ENCODE measurements around the gene LDOC1.
"Not testable (repeated sequence)": the region's sequence is repeated elsewhere in the genome, so short reads cannot be mapped to it uniquely, and the experiment has no call there.

The LDOC1 gene

DNA sequence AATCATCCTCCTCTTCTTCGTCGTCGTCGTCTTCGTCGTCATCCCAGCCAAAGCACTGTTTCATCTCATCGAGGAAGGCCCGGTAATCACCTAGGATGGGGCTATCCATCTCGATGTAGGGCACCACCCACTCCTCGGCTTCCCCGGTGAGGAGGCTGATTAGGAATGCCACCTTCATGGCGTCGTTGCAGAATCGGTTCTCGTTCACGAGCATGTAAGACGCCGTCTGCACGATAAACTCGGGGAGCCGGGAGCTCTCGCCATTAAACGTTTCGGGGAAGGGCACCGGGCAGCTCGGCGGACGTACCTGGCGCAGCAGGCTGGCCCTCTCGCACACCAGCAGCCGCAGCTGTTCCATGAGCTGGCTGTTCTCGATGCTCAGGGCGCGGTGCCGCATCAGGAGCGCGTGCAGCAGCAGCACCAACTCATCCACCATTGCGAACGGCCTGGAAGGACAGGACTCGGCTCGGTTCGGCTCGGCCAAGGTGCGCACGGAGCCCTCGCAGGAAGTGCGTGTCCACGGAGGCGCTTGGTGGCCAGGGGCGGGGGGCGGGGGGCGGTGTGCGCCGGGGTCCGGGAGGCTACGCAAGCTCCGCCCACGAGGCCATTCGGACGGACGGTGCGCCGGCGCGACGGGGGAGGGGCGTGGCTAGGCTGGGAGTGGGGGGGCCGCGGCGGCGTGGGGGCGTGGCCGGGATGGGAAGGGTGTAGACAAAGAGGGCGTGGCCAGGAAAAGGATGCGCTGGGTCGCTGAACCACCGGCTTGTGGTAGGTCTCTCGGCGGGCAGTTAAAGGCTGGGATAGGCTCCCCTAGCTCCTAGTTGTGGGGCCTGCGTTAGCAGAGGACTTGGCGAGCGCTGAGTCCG is at the start of gene LDOC1:
Gene LDOC1, minus strand, starts transcription at position 544 of the 866 bp plus-strand sequence. Its CDS starts 108 bp downstream, at position 436.
- DNase-seq, result peak; percentile 66

GRCh38 chrX:141221611-141222010 is 44.7 kb upstream of the LDOC1 start:
- no peak for DNase-seq

DNA sequence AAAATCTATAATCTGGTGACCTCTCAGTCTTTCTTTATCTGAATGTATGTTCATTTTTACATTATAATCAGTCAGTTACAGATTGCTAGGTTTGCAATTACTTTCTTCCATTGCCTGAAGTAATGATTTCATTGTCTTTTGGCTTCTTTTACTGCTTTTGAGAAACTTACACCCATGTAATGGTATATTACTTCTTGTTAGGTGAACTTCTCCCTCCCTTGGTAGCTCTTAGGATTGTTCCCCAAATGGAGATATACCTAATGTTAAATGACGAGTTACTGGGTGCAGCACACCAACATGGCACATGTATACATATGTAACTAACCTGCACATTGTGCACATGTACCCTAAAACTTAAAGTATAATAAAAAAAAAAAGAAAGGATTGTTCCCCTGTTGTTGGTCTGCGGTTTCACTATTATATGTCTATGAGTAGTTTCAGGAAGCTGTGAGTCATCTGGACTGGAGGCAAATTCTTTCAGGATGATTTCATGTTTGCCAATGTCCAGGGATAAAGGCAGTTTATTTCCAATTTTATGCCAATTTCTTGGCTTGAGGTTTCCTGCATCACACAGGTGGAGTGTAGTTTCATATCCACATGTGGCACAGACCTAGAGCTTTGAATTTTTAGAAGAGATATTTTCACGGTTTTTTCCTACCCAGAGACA is 43.5 kb upstream of the LDOC1 start:
- no peak for DNase-seq

DNA sequence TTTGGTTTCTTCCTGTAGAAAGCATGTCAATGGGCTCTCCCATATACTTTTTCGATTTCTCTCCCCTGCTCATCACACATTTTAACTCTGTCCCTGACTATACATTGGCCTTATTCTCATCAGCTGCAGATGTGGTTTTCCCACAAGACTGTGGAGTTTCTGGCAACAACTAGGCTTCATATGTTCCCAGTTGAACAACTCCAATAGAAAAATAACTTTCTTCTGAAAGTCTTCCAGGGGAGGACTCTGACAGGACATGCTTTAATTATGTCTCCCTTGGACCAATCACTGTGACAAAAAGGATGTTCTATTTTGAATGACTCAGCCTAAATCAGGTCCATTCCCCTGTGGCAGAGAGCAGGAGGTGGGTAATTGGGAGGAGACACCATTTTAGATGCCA is 37.3 kb upstream of the LDOC1 start:
- no peak for DNase-seq

GRCh38 chrX:141201962-141202361 is 25.0 kb upstream of the LDOC1 start:
- DNase-seq, result no peak

DNA sequence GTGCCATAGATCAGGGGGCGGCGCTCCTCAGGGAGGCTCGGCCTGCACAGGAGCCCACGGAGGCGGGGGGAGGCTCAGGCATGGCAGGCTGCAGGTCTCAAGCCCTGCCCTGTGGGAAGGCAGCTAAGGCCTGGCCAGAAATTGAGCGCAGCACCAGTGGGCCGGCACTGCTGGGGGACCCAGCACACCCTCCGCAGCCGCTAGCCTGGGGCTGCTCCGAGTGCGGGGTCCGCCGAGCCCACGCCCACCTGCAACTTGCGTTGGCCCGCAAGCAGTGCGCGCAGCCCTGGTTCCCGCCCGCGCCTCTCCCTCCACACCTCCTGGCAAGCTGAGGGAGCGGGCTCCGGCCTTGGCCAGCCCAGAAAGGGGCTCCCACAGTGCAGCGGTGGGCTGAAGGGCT is 11.6 kb upstream of the LDOC1 start:
- not testable (repeated sequence) for DNase-seq

DNA sequence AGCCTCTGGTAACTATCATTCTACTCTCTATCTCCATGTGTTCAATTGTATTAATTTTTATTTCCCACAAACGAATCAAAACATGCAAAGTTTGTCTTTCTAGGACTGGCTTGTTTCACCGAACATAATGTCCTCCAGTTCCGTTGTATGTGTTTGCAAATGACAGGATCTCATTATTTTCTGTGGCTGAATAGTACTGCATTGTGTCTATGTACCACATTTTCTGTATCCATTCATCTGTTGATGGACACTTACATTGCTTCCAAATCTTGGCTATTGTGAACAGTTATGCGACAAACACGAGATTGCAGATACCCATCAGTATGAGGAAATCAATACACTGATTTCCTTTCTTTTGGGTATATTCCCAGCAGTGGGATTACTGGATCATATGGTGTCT is 8.4 kb upstream of the LDOC1 start:
- DNase-seq, result no peak

DNA sequence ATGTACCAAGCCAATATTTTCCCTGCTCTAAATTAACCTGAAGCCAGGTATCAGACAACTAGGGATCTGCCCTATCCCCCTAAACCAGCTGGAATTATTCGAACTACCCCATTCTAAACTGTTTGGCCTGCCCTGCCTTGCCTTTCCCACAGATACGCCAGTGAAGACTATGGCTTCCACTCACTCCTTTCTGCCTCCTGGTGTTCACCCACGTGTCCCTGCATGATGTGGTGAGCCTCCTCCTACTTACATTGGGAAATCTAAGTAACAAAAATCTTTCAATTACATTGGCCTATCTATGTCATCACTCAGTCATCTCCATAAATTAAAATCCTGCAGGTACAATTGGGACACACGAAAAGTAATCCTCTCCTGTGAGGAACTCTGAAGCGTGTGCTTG is 6.1 kb upstream of the LDOC1 start:
- DNase-seq, result no peak

DNA sequence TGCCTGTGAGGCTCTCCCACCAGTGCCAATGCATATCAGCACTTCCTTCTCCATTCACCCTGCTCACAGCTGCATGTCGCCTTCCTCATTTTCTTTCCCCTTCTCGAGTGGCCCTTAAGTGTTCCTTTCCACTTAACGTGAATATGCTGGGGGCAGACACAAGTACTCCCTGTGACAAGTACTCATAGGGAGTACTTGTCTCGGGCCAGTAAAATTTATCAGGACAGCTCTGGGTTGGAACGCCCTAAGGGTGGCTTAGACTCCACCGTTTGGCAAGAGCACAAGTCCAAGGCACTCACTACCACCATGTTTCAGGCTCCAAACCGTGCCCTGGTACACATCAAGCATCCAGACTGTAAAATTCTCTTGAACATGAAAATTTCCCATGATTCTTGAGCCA is 3.9 kb upstream of the LDOC1 start:
- DNase-seq, result no peak

GRCh38 chrX:141175786-141176185 is 1.1 kb downstream of the LDOC1 start:
- DNase-seq, result no peak

DNA sequence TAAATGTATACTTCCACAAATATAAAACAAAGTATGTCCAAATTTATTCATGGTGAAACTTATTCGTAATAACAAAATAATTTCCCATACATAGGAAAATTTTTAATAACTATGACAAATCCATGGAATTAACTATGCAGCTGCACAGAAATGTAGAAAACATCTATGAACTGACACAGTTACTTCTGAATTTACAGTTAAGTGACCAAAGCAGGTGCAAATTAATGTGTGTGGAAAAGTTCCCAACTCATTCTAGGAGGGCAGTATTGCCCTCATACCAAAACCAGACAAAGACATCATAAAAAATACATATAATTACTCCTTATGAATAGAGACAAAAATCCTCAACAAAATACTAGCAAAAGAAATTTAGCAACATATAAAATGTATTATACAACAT is 12.5 kb downstream of the LDOC1 start:
- no peak for DNase-seq

DNA sequence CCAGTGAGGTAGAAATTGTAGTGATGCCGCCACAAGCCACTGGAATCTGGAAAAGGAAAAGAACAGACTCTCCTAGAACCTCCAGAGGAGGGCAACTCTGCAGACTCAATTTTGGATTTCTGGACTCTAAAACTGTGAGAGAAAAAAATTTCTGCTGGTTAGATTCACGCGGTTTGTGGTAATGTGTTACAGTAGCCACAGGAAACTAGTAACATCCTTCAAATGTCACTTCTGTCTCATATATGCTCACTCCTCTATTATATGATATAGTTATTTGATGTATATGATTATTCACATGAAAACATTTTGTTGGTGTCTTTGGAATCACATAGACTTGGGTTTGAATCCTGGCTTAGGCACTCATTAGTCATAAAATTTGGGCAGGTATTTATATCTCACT is 18.8 kb downstream of the LDOC1 start:
- DNase-seq, result no peak

DNA sequence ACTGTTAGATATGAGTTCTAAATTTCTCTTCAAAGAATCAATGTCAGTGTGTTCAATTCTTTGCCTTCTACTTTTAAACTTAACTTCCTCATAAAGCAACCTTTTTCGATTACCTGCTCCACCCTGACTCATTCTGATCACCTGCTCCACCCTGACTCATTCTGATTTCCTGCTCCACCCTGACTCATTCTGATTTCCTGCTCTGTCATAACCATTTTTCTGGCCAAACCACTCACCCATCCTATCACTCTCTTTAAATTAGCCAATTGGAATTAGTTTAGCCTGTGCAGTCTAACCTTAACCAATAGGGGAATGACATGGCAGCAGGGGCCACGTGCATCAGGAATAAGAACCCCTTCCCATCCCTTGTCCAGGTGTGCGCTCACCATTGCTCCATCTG is 21.7 kb downstream of the LDOC1 start:
- not testable (repeated sequence) for DNase-seq

GRCh38 chrX:141142946-141143345 is 34.0 kb downstream of the LDOC1 start:
- DNase-seq, result no peak

DNA sequence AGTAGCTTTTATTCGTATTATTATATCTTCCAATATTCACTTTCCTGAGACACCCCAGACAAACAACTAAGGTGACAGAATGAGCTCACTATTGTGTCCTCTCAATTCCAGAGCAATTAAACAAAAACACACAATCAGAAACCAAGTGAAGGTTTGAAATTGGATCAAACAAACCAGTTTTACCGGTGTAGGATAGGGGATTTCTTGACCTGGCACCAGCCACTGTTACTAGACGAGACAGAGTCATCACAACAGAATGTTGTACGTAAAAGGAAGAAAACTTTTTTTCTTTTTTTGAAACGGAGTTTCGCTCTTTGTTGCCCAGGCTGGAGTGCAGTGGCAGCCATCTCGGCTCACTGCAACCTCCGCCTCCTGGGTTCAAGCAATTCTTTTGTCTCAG is 43.7 kb downstream of the LDOC1 start:
- no peak for DNase-seq

- DNase-seq, result no peak
Measured at GRCh38 chrX:141127146-141127545, 49.8 kb downstream of the LDOC1 start.
